ENCODE results near the gene MDM1. TPM values are rescaled to one million over a fixed set of nuclear protein-coding genes. Genes with fewer than 3 reads are reported as not detected.

MDM1 gene
- total RNA-seq, 1 experiment from 2014 or later: 10.0 TPM

DNA sequence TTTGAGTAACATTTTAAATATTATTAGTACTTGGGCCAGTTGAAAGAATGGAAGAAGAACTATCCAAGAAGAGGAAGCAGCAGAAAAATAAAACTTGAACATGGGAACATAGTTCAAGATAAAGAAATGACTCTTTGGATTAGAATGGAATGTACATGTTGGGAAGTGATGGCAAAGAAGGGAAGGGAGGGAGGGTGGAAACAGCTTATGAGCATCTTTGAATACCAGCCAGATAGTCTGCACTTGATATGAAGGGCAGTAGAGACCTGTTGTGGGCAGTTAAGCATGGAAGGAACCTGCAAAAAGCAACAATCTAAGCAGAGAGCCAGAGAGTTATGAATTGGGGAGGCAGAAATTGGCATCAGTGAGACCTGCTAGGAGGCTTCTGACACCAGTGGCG is 68.8 kb downstream of the MDM1 start:
- Histone ChIP-seq H3K9ac (ENCODE audit: low read length) (no peak overlapping the region), H3K9me2 (ENCODE audit: insufficient read depth) (no peaks in the 10 kb centered on the region), H2AFZ (ENCODE audit: low read depth, low read length, poor library complexity, severe bottlenecking) (no peak overlapping the region), H3K4me3 (replicated peaks in 1 of 2; ENCODE audit: low read depth in 1 of 2, low read length in 2 of 2) (no peak overlapping the region), H3K36me3 (ENCODE audit: control insufficient read depth in 1 of 2, insufficient read depth in 2 of 2, low read length in 2 of 2) (no peaks in the 10 kb centered on the region), H3K4me2 (ENCODE audit: low read length) (no peak overlapping the region), H3K79me2 (ENCODE audit: insufficient read depth, low read length) (no peaks in the 10 kb centered on the region), H3K4me1 (ENCODE audit: control insufficient read depth in 1 of 2, insufficient read depth in 2 of 2, low read length in 2 of 2) (peaks cover 0 to 5% of the 10 kb centered on the region in 2 experiments; a peak in 1 of 4 replicates), H3K27ac (ENCODE audit: low read depth, low read length) (no peak overlapping the region), H4K20me1 (ENCODE audit: insufficient read depth) (no peaks in the 10 kb centered on the region), H3K27me3 (ENCODE audit: insufficient read depth, low read length) (no peaks in the 10 kb centered on the region), H3K9me3 (ENCODE audit: control insufficient read depth in 1 of 2, insufficient read depth in 1 of 2, low read depth in 1 of 2, low read length in 2 of 2) (no peaks in the 10 kb centered on the region)
- ChIA-PET CTCF (no interaction called here), POLR2A (no interaction called here), RAD21 (ENCODE audit: low non-redundant PET in 1 of 2, low total read pairs in 2 of 2, uncharacterized antibody in 2 of 2, unreplicated experiment in 2 of 2) (no interaction called here)
- no TSS peak for BruUV-seq (replicated peaks)
- intact Hi-C loops (cut with micrococcal nuclease): no loop called here
- no peak for TF ChIP-seq SP1 (IDR thresholded peaks at IDR 0.05; ENCODE audit: low read depth)
- TF ChIP-seq CEBPB (IDR thresholded peaks at IDR 0.05; ENCODE audit: low read depth): no peak
- TF ChIP-seq JUND (IDR thresholded peaks at IDR 0.05): no peak
- TF ChIP-seq ELF1 (IDR thresholded peaks at IDR 0.05; ENCODE audit: borderline replicate concordance, low read depth): no peak
- no peak for TF ChIP-seq EZH2 (IDR thresholded peaks at IDR 0.05)
- TF ChIP-seq ZFX (IDR thresholded peaks at IDR 0.05): no peak
- TF ChIP-seq, protein P1, sequence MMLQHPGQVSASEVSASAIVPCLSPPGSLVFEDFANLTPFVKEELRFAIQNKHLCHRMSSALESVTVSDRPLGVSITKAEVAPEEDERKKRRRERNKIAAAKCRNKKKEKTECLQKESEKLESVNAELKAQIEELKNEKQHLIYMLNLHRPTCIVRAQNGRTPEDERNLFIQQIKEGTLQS (IDR thresholded peaks at IDR 0.05): no peak
- TF ChIP-seq CBX3 (IDR thresholded peaks at IDR 0.05; ENCODE audit: low read depth): no peak
- no peak for TF ChIP-seq RAD21 (IDR thresholded peaks at IDR 0.05; ENCODE audit: low read depth)
- no peak for TF ChIP-seq POLR2AphosphoS5 (IDR thresholded peaks at IDR 0.05; ENCODE audit: low read depth, low read length)
- no peak for TF ChIP-seq EGR1 (IDR thresholded peaks at IDR 0.05; ENCODE audit: low read depth)
- no peak for TF ChIP-seq SIN3A (IDR thresholded peaks at IDR 0.05; ENCODE audit: low read depth)
- TF ChIP-seq SRF (IDR thresholded peaks at IDR 0.05; ENCODE audit: low read depth): no peak
- TF ChIP-seq, protein P2, sequence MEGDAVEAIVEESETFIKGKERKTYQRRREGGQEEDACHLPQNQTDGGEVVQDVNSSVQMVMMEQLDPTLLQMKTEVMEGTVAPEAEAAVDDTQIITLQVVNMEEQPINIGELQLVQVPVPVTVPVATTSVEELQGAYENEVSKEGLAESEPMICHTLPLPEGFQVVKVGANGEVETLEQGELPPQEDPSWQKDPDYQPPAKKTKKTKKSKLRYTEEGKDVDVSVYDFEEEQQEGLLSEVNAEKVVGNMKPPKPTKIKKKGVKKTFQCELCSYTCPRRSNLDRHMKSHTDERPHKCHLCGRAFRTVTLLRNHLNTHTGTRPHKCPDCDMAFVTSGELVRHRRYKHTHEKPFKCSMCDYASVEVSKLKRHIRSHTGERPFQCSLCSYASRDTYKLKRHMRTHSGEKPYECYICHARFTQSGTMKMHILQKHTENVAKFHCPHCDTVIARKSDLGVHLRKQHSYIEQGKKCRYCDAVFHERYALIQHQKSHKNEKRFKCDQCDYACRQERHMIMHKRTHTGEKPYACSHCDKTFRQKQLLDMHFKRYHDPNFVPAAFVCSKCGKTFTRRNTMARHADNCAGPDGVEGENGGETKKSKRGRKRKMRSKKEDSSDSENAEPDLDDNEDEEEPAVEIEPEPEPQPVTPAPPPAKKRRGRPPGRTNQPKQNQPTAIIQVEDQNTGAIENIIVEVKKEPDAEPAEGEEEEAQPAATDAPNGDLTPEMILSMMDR (IDR thresholded peaks at IDR 0.05 in 2 of 3, conservative IDR thresholded peaks at IDR 0.05 in 1 of 3; ENCODE audit: borderline replicate concordance in 1 of 3, insufficient read depth in 1 of 3, low read depth in 2 of 3, low read length in 2 of 3): no peak
- no peak for TF ChIP-seq YY1 (IDR thresholded peaks at IDR 0.05; ENCODE audit: extremely low read depth, insufficient replicate concordance, low read depth, low read length)
- no peak for TF ChIP-seq POLR2A (IDR thresholded peaks at IDR 0.05; ENCODE audit: borderline replicate concordance, extremely low read depth, insufficient read depth, insufficient read length)
- TF ChIP-seq, protein P3, sequence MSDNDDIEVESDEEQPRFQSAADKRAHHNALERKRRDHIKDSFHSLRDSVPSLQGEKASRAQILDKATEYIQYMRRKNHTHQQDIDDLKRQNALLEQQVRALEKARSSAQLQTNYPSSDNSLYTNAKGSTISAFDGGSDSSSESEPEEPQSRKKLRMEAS (IDR thresholded peaks at IDR 0.05): no peak
- no peak for TF ChIP-seq EZH2phosphoT487 (IDR thresholded peaks at IDR 0.05; ENCODE audit: borderline replicate concordance)
- ATAC-seq (no peak), DNase-seq (ENCODE audit: low read depth, low spot score) (no peak)
